WTC11 (cell line): ENCODE measurements around the gene MEX3D. TPM values are rescaled to one million over a fixed set of nuclear protein-coding genes. Genes with fewer than 3 reads are reported as not detected.

Source experiments
- CREM ChIP-seq: sonication (generic); formaldehyde crosslinking; IDR thresholded peaks from 2 replicates; pipeline ENCODE4 v1.8.1; 2022; ENCODE audit warnings: mild to moderate bottlenecking, missing genetic modification reagents, moderate library complexity
- E2F4 ChIP-seq: sonication (generic); formaldehyde crosslinking; IDR thresholded peaks from 2 replicates; pipeline ENCODE4 v1.8.1; 2022; ENCODE audit warnings: low read depth, mild to moderate bottlenecking, moderate library complexity, missing genetic modification reagents, borderline replicate concordance
- E2F5 ChIP-seq: sonication (generic); formaldehyde crosslinking; IDR thresholded peaks from 2 replicates; pipeline ENCODE4 v1.8.1; 2022; ENCODE audit warnings: mild to moderate bottlenecking, moderate library complexity, missing genetic modification reagents
- ELF4 ChIP-seq: sonication (generic); formaldehyde crosslinking; IDR thresholded peaks from 2 replicates; pipeline ENCODE4 v1.8.1; 2022; ENCODE audit warnings: low read depth, mild to moderate bottlenecking, moderate library complexity, missing genetic modification reagents
- ESRRA ChIP-seq: sonication (generic); formaldehyde crosslinking; IDR thresholded peaks from 2 replicates; pipeline ENCODE4 v1.8.1; 2022; ENCODE audit warnings: mild to moderate bottlenecking, missing genetic modification reagents, borderline replicate concordance
- IRF1 ChIP-seq: sonication (generic); formaldehyde crosslinking; IDR thresholded peaks from 2 replicates; pipeline ENCODE4 v1.8.0; 2023; ENCODE audit warnings: missing genetic modification reagents
- MLX ChIP-seq: sonication (generic); formaldehyde crosslinking; IDR thresholded peaks from 2 replicates; pipeline ENCODE4 v1.8.1; 2023; ENCODE audit warnings: mild to moderate bottlenecking, missing genetic modification reagents, moderate library complexity
- NFYB ChIP-seq: sonication (generic); formaldehyde crosslinking; conservative IDR thresholded peaks from 2 replicates; pipeline ENCODE4 v1.8.0; 2022; ENCODE audit warnings: low read depth, missing genetic modification reagents
- NR3C1 ChIP-seq: sonication (generic); formaldehyde crosslinking; conservative IDR thresholded peaks from 2 replicates; pipeline ENCODE4 v1.8.1; 2023; ENCODE audit warnings: low read depth, mild to moderate bottlenecking, missing genetic modification reagents
- OVOL2 ChIP-seq: fragments of 250-450 bp; sonication (Bioruptor Pico); IDR thresholded peaks from 2 replicates; pipeline ENCODE4 v1.9.0; 2021; ENCODE audit warnings: mild to moderate bottlenecking, borderline replicate concordance
- PRDM15 ChIP-seq: sonication (generic); formaldehyde crosslinking; IDR thresholded peaks from 2 replicates; pipeline ENCODE4 v1.8.0; 2022; ENCODE audit warnings: missing genetic modification reagents
- PREB ChIP-seq: sonication (generic); formaldehyde crosslinking; IDR thresholded peaks from 2 replicates; pipeline ENCODE4 v1.8.1; 2022; ENCODE audit warnings: mild to moderate bottlenecking, missing genetic modification reagents, moderate library complexity, borderline replicate concordance
- PRRX2 ChIP-seq: fragments of 250-450 bp; sonication (Bioruptor Pico); IDR thresholded peaks from 2 replicates; pipeline ENCODE4 v1.8.0; 2021; ENCODE audit warnings: mild to moderate bottlenecking
- SMAD3 ChIP-seq: sonication (generic); formaldehyde crosslinking; IDR thresholded peaks from 2 replicates; pipeline ENCODE4 v1.8.0; 2022; ENCODE audit warnings: missing genetic modification reagents, mild to moderate bottlenecking, borderline replicate concordance
- TP53 ChIP-seq: sonication (generic); formaldehyde crosslinking; IDR thresholded peaks from 2 replicates; pipeline ENCODE4 v1.8.1; 2023; ENCODE audit warnings: mild to moderate bottlenecking, missing genetic modification reagents
- USF1 ChIP-seq: sonication (generic); formaldehyde crosslinking; IDR thresholded peaks from 2 replicates; pipeline ENCODE4 v1.8.0; 2022; ENCODE audit warnings: mild to moderate bottlenecking, missing genetic modification reagents
- ZNF138 ChIP-seq: sonication (generic); formaldehyde crosslinking; conservative IDR thresholded peaks from 2 replicates; pipeline ENCODE4 v1.8.1; 2022; ENCODE audit warnings: mild to moderate bottlenecking, moderate library complexity, missing genetic modification reagents
- ZNF416 ChIP-seq: fragments of 250-450 bp; sonication (Bioruptor Pico); IDR thresholded peaks from 2 replicates; pipeline ENCODE4 v1.9.0; 2021; ENCODE audit warnings: mild to moderate bottlenecking, inconsistent platforms
- ZNF423 ChIP-seq: fragments of 250-450 bp; sonication (Bioruptor Pico); IDR thresholded peaks from 2 replicates; pipeline ENCODE4 v2.1.2; 2022; ENCODE audit warnings: mild to moderate bottlenecking, moderate library complexity
- ZNF425 ChIP-seq: fragments of 250-450 bp; sonication (Bioruptor Pico); conservative IDR thresholded peaks from 2 replicates; pipeline ENCODE4 v1.9.0; 2021; ENCODE audit warnings: mild to moderate bottlenecking
- ZNF532 ChIP-seq: fragments of 250-450 bp; sonication (Bioruptor Pico); IDR thresholded peaks from 2 replicates; pipeline ENCODE4 v1.9.0; 2021; ENCODE audit warnings: mild to moderate bottlenecking, borderline replicate concordance
- total RNA-seq: library from RNA; stranded (reverse); gene quantifications from 3 replicates; pipeline ENCODE4 v1.2.3, GENCODE V29; 2021

The MEX3D gene
- total RNA-seq, 1 experiment from 2014 or later, result 69.5 TPM

GRCh38 chr19:1568320-1569019, at the start of gene MEX3D (continued):
- TF ChIP-seq ZNF425 (CRISPR knock-in tag), result no peak
- peak; percentile 95; the same call in 1 of the 2 replicates for TF ChIP-seq ESRRA
- TF ChIP-seq ZNF532, result no peak
- no peak for TF ChIP-seq ZNF416
- peak; percentile 63; the same call in 1 of the 2 replicates for TF ChIP-seq ZNF138 (CRISPR knock-in tag)
- peak; percentile 42 for TF ChIP-seq NFYB (CRISPR knock-in tag)
- no peak for TF ChIP-seq PRRX2
- peak; percentile 85; the same call in 1 of the 2 replicates for TF ChIP-seq CREM (CRISPR knock-in tag)
- TF ChIP-seq PREB (CRISPR knock-in tag), result peak; percentile 72; the same call in 1 of the 2 replicates
- TF ChIP-seq PRDM15 (CRISPR knock-in tag), result peak; percentile 57; the same call in 1 of the 2 replicates
- TF ChIP-seq E2F5, result peak; percentile 97
- TF ChIP-seq TP53 (CRISPR knock-in tag), result peak; percentile 97
- TF ChIP-seq E2F4 (CRISPR knock-in tag), result peak; percentile 87
- peak; percentile 95 for TF ChIP-seq SMAD3
- TF ChIP-seq OVOL2 (CRISPR knock-in tag), result no peak
- no peak for TF ChIP-seq MLX (CRISPR knock-in tag)
- peak; percentile 92; the same call in 1 of the 2 replicates for TF ChIP-seq ELF4 (CRISPR knock-in tag)
- TF ChIP-seq IRF1 (CRISPR knock-in tag), result peak; percentile 97
- no peak for TF ChIP-seq NR3C1
- no peak for TF ChIP-seq ZNF423 (CRISPR knock-in tag)
- peak; percentile 88 for TF ChIP-seq USF1
